NCI-H2107 (cell line): ENCODE measurements around the gene NAV2.

Source experiments
- DNase-seq: peaks from one replicate; lab custom pipeline; 2025; lab: John Stamatoyannopoulos, UW

NAV2 gene

DNA sequence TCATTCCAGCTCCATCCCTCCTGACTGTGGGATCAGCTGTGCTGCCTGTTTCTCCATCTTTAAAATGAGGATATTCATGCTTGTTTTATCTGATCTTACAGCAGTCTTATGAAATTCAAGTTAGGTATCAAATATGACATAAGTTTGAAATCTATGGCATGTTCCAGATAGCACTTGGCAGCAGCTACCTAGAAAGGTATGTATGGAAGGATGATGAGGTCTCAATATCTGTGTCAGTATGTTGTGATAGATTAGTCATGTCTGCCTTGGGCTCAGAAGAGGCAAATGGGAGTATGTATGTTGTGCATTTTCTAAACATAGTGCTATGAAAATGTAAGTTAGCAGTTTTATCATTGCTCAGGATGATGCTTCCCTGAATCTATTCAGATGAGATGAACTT, 122.1 kb downstream of the NAV2 start:
- no peak for DNase-seq

DNA sequence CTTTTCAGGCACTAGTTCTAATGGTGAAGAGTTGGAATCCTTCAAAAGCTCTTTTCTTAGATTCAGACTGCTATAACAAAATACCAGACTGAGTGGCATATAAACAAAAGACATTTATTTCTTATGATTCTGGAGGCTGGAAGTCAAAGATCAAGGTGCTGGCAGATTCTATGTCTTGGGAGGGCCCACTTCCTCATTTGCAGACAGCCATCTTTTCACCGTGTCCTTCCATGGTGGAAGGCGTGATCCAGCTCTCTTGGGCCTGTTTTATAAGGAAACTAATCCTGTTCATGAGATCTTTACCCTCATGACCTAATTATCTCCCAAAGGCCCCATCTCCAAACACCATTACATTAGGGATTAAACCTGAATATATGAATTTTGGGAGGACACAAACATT, 124.0 kb downstream of the NAV2 start:
- DNase-seq: no peak

DNA sequence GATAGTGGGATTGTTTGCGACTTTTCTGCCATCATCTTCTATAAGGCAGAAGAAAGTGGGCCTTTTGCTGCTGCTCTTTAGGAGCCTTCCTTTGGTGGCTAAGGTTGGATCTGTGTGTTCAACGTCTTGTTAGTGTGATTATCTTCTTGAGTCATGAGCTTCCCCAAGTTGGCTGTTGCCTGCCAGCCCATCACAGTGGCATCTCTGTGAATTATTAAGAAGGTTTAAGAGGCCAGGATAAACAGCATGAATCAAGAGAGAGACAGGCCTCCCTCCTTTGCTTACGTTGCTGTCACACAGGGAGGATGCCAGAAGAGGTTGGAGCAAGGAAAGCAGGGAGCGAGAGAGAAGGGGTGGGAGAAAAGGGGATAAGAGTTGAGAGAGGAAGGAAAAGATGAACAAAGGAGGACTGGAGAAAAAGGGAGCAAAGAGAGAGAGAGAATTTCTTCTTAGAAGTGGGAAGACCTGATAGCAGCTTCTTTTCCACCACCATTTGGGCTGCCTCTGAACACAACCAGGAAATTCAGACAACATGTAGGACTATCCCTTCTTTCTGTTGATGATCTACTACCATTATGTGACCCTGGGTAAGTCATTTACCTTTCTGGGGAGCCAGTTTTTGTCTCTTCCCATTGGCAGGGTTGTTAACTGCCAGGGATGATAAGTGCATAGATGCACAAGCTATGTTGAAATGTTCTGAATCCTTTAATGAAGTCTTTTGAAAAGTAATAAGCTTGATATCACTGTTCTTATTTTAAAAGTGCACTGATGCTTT, 126.5 kb downstream of the NAV2 start:
- DNase-seq: no peak

- DNase-seq: no peak
These were observed 128.3 kb downstream of the NAV2 start for GRCh38 chr11:19840961-19841360.

GRCh38 chr11:19842505-19842904, 129.9 kb downstream of the NAV2 start:
- DNase-seq: no peak

DNA sequence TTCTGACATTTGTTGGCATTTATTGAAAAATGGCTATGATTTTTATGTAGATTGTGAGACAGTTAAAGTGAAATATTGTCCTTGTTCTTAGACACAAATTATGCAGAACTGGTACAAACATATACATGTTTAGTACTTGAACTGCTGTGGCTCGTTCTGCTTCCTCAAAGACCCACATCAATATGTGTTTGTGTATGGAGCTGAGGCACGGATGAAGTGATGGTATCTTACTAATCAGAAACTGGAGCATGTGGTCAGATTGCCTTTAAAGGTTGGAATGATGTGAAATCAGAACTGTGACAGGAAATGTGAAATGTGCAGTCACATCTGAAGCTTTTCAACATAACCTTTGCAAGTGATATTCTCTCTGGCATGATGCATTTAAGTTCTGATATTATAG, 130.4 kb downstream of the NAV2 start:
- no peak for DNase-seq

DNA sequence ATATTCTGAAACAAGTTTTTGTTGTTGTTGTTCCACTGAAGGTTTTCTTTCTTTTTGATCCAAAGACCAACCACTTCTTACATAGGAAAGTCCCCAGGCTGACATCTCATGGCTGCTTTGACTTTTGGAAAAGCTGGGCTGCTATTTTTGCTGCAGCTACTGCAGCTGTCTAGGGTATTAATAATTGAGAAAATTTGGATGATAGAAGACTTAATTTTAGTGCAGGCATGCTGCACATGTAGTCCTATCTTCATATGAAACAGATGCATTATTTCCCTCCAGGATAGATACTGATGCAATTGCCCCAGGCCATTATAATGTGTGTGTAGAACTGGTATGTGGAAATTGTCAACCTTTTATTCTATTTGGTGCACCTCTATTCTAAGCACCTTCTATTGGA, 131.4 kb downstream of the NAV2 start:
- no peak for DNase-seq

GRCh38 chr11:19844806-19845205, 132.2 kb downstream of the NAV2 start:
- DNase-seq: no peak

- DNase-seq: no peak
These were observed 133.0 kb downstream of the NAV2 start for GRCh38 chr11:19845626-19846025.

- no peak for DNase-seq
These were observed 134.1 kb downstream of the NAV2 start for GRCh38 chr11:19846654-19847305.

DNA sequence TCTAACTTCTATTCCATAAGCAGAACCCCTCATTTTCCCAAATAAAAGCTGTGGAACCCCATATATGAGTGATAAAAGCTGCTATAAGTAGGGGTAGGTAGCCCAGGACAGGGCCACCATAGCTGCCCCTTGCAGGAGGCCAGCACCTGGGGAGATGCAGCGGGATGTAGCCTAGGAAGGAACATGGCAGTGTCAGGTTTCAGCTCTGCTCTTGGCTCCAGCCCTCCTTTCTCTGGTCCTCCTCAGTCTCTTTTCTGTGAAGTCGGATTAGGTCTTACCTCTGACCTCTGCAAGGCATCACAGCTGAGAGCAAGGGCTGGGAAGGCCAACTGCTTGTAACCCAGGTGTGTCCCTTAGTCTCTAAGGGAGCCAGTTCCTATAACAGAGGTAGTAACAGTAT, 135.6 kb downstream of the NAV2 start:
- DNase-seq: no peak

DNA sequence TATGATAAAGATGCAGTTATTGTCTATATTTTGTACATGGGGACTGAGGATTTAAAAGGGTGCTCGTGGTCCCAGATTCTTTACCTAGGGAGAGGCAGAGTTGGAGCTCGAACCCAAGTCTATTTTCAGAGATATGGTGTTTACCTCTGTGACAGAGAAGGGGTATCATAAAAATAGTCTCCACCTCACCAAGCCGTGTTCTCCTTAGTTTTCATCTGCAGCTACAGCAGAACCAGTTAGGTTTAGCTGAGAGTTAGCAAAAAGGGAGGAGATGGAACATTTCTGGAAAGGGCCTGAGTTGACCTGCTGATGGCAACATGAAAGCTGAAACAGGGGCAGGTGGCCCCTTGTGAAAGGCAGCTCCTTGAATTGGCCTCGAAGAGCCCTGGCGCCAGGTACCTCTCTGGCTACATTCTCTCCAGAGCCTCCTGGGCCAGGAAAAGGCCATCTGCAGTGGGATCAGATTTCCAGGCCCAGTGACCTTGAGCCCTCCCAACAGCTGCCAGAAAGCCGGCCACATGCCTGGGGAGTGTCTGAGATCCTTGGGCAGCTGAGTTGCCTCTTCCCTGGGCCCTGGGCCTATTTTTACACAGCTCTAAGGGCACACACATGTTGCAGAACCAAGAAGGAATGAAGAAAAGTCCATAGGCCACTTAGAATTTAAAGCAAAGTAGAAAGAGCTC, 136.6 kb downstream of the NAV2 start:
- DNase-seq: no peak

GRCh38 chr11:19849947-19850593, 137.4 kb downstream of the NAV2 start:
- no peak for DNase-seq

- DNase-seq: no peak
These were observed 139.7 kb downstream of the NAV2 start for GRCh38 chr11:19852288-19852687.

- no peak for DNase-seq
These were observed 140.4 kb downstream of the NAV2 start for GRCh38 chr11:19853016-19853415.

- DNase-seq: no peak
These were observed 141.3 kb downstream of the NAV2 start for GRCh38 chr11:19853920-19854319.

- DNase-seq: no peak
These were observed 148.5 kb downstream of the NAV2 start for GRCh38 chr11:19861171-19861570.

GRCh38 chr11:19862091-19862490, 149.5 kb downstream of the NAV2 start:
- no peak for DNase-seq

DNA sequence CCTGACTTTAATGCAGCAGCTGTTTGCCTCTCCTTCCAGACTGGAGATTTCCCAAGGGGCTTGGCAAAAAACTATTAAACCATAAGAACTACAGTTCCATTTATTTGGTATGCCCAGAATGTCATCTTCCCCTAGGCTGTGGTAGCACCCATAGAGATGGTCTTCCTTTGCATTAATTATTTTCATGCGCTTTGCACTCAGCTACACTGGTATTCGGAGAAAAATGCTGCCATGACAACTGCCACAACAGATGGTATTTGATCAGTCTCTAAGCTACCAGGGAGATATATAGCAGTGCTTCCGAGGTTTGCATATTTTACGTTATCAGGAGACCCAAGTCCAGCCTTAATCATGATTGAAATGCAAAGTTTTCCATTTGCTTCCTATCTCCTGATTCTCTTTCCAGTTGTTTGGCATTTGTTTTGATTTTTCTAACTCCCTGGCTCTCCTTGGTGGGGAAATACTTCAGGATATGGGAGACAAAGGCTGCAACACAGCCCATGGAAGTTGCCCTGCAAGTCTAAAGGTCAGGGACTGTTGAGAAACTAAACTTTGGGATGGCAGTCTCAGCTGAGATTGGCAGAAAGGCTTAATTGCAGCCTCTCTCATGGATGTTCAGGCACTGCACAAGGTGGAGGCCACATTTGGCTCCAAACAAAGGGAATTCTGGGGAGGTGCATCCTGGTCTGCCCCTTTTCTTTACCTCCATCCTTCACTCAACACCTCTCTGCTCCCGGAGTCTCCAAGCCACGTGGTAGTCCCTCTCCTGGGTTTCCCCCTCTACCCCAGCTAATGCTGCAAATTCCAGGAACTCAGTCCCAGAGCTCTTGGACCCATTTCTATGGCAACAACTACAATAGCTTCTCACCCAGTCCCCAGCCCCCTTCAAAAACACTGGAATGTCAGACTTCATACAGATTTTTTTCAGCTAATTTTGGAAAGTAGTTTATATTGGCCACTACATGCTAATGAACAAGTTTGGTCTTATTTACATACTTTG, 151.8 kb downstream of the NAV2 start:
- DNase-seq: no peak

- DNase-seq: no peak
These were observed 153.4 kb downstream of the NAV2 start for GRCh38 chr11:19866037-19866436.

- DNase-seq: no peak
These were observed 153.9 kb downstream of the NAV2 start for GRCh38 chr11:19866521-19866920.
